ENCODE measurements around the gene MESD.

The MESD gene

DNA sequence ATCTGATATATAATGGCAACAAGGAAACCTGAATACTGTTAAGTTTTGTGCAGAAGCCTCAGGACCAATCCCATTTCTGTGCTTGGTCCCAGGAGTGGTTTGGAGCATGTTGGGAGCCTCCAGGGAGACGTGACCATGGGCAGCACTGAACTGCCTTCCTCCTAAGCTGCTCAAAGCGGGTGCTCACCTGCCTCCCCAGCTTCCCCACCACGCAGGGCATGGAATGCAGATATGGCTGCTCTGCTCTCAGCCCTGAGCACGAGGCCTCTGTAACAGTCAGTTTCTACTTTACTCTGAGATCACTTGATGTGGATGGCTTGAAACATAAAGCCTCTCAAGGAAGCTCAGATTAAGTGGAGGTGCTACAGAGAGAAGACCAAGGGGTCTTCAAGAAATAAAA is 49.3 kb downstream of the MESD start:
- DNase-seq (ENCODE audit: low read depth in 2 of 2, low spot score in 1 of 2), result no peak

DNA sequence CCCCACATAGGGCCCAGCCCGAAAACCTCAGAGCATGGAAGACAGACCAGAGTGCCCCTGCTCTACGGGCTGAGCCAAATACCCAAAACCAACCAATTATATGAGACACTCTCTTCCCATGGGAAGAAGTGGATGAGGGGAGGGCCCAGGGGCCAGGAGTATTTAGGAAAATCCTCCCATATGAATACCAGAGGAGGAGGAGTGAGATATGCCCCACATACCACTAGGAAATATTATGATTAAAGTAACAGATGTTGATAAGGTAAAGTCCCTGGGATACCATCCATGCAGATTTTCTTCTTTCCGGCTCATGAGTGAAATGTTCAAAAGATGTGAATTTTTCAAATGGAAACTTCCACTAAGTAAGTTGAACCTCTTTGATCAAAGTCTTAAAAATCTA is 50.4 kb downstream of the MESD start:
- DNase-seq (ENCODE audit: low read depth in 2 of 2, low spot score in 1 of 2), result no peak

DNA sequence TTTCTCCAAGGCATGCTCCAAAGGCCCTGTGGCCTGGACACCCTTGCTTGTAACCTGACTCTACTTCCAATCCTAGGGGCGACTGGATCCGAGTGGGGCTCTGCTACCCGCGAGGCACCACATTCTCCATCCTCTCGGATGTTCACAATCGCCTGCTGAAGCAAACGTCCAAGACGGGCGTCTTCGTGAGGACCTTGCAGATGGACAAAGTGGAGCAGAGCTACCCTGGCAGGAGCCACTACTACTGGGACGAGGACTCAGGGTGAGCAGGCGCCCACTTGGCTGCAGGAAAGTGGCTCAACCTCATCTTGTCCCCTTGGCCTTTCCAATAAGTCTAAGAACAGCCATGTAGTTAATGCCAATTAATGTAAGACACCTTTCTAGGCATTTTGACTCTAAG is 51.9 kb downstream of the MESD start:
- no peak for DNase-seq (ENCODE audit: low read depth in 2 of 2, low spot score in 1 of 2)

DNA sequence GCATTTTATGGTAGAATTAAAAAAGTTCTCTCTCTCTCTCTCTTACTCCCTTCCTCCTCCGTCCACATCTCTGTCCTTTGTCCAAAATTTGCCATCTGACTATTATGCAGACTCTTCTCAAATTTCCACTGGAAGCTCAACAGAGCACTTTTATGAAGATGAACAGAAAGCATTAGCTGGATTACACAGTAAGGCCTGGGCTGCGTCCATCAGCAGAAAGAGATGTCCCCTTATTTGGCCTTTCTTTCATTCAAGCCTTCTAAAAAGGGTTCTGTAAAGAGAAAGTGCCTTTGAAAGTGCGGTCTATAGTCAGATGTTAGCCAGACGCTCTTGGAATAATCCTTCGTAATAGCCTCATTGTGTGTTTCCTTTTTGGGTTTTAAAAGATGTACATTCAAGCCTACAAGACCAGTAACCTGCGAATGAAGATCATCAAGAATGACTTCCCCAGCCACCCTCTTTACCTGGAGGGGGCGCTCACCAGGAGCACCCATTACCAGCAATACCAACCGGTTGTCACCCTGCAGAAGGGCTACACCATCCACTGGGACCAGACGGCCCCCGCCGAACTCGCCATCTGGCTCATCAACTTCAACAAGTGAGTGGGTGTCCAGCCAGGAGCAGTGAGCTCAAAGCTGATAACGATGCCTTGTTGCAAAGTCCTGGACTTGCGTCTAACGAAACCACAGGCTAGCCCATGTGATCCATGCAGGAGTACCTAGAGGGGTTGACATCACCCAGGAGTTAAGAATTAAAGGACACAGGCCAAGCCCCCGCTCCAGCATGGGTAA is 53.1 kb downstream of the MESD start:
- DNase-seq (ENCODE audit: low read depth in 2 of 2, low spot score in 1 of 2), result no peak

DNA sequence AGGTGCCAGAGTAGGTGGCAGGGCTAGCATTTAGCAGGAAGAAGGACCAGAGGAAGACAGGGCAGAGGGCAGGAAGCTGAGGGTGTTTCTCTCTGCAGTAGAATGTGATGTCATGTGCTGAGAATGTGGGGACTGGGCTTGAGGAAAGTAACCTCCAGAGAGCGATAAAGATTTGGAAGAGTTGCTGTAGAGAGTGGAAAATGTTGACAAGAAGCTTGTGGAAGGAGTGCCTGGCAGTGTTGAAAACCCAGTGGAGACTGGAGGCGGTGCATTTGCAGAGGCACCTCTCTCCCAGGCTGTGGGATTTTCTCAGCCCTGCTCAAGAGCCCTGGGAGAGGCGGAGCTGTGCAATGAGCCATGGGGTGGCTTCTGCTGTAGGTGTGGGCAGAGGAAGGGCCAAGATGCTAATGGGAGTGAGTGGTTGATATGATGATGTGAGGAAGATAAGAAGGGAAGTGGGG is 54.8 kb downstream of the MESD start:
- DNase-seq (ENCODE audit: low read depth in 2 of 2, low spot score in 1 of 2), result no peak

DNA sequence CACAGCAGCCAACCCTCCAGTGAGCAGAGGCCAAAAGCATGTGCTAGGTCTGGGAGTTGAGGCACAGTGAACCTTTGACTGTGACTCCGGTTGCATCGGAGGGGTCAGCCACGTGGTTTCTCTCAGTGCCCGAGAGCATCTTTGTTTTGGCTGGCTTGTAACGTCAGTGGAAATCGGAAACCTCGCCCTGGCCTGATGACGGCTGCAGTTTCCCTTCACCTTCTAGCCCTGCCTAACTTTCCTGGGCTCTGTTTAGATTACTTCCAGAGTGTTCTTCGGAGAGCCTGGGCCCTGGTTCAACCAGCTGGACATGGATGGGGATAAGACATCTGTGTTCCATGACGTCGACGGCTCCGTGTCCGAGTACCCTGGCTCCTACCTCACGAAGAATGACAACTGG is 56.6 kb downstream of the MESD start:
- DNase-seq (ENCODE audit: low read depth in 2 of 2, low spot score in 1 of 2), result no peak

DNA sequence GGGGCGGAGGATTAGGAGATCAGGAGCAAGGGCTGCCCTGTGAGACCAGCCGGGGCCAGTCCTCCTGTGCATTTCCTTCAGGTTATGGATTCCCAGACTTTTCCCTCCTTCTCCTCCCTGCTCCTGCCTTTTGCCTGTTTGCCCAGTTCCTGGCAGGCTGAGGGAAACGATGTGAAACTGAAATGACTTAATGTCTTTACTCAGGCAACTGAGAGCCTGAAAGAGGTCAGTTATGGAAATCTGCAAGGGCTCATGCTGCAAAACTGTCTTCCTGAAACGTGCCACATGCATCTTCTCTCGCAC is 57.2 kb downstream of the MESD start:
- no peak for DNase-seq (ENCODE audit: low read depth in 2 of 2, low spot score in 1 of 2)

DNA sequence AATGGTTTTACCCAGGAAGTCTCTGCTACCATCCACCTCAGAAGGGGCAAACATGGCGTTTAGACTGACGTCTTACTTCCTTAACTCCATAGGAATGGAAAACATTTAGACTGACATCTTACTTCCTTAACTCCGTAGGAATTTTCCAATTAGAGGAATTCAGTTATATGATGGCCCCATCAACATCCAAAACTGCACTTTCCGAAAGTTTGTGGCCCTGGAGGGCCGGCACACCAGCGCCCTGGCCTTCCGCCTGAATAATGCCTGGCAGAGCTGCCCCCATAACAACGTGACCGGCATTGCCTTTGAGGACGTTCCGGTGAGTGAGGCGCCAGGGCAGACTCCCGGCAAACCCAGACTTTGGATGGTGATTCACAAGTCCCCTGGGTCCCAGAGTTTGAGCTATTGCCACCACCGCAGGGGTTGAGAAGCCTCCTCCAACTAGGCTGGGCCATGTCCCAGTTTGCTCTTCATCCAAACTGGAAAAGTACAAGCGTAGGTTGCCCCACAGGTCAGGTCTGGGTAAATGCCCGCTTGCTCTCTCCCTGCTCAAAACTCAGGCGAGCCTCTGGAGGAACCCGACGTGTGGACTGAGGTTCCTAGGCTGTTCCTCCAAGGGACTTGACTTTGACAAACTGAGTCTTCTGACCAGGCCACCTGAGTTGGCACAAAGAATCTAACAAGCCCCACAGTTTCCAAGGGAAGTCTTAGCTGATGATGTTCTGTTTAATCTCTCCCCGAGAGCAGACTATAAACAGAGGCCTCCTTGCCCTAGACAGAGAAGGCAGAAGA is 57.7 kb downstream of the MESD start:
- no peak for DNase-seq (ENCODE audit: low read depth in 2 of 2, low spot score in 1 of 2)

DNA sequence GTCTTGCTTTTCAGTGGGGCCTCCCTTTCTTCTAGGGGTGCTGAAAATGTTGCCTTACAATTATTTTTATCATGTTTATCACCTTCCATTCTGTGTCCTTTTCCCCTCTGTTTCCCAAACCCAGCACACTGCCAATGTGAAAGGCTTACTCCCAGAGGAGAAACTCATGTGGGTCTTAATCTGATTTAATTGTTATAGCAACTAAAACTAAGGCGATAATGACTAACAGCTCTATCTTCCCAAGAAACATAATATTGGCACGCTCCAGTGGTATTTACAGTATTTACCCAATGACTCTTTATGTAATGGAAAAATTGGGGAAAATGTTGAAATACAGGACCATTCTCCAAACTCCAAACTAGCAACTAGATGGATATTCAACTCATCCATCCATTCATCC is 58.4 kb downstream of the MESD start:
- no peak for DNase-seq (ENCODE audit: low read depth in 2 of 2, low spot score in 1 of 2)

DNA sequence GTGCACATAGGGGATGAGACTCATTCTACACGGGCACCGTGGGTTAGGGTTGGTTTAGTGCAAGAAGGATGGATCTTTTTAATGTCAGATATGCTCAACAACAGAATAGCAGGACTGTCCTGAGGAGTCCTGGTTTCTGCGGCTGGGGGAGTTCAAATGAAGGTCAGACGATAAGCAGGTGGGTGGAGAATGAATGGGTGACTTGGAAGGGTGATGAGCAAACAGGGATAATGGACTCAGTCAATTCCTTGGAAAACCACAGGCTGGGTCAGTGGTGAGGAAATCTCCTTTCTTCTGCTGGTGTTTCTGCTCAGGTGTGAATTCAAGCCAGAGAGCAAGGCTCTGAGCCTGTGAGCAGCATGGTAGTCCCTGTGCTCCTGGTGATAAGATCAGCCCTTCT is 59.9 kb downstream of the MESD start:
- no peak for DNase-seq (ENCODE audit: low read depth in 2 of 2, low spot score in 1 of 2)

DNA sequence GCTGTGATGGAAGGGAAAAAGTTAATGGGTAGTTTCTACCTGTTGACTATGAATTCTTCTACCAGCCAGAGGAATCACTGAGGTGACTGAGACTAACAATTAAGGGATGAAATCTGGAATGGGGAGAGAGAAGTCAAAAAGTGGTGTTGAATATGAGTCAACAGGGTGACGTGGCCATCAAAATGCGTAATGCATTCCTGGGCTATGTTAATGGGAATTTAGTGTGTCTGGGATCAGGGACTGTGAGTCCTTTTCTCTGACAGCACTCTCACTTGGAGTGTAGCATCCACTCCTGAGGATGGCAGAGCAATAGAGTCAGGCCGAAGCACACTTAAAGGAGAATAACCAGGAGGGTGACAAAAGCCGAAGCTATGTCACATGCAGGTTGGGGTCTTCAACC is 60.4 kb downstream of the MESD start:
- no peak for DNase-seq (ENCODE audit: low read depth in 2 of 2, low spot score in 1 of 2)

DNA sequence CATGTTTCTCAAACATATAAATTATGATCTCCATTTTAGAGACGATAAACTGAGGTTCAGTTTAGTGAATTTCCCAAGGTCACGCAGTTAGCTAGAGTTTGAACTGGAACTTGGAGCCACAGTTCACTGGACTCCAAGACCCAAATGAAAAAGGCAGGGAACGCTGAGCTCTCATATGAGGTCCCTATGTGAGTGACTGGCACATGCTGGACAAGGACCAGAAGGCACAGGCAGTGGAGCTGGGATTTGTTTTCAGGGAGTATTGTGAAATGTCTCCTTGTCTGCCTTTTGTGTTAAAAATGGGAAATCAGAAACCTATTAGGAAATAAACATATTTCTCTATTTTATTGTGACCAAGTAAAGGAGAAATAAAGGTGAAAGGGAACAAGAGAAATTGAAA is 63.5 kb downstream of the MESD start:
- DNase-seq (ENCODE audit: low read depth in 2 of 2, low spot score in 1 of 2), result no peak

DNA sequence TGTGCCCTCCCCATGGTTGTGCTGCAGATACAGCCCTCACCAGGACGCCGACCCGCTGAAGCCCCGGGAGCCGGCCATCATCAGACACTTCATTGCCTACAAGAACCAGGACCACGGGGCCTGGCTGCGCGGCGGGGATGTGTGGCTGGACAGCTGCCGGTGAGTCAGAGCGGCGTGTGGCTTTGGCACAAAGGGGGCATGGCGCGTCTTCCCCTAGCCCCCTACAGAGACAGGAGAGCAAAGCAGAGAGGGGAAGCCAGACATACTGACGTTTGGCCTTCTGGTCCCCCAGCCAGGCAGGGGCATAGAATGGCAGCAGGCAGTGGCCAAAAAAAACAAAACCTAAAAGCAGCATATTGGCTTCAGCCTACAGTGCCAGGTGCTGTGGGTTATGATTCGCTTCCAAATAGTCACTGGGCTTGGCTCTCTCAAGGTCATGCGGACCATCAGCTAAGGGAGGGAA is 64.0 kb downstream of the MESD start:
- no peak for DNase-seq (ENCODE audit: low read depth in 2 of 2, low spot score in 1 of 2)

DNA sequence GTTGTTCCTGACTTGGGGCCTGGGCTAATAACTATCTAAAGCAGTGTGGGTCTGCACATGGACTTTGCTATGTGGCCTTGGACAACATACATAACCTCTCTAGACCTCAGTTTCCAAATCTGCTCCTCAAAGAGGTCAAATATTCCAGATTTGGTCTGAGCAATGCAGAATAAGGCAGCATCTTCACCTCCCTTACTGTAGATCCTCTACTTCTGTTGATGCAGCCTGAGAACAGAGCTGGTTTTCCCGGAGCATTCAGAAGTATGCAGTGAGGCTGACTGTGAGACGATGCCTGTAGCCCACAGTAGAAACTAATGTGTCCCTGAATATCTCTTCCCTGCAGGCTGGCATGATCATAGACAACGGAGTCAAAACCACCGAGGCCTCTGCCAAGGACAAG is 65.3 kb downstream of the MESD start:
- no peak for DNase-seq (ENCODE audit: low read depth in 2 of 2, low spot score in 1 of 2)

DNA sequence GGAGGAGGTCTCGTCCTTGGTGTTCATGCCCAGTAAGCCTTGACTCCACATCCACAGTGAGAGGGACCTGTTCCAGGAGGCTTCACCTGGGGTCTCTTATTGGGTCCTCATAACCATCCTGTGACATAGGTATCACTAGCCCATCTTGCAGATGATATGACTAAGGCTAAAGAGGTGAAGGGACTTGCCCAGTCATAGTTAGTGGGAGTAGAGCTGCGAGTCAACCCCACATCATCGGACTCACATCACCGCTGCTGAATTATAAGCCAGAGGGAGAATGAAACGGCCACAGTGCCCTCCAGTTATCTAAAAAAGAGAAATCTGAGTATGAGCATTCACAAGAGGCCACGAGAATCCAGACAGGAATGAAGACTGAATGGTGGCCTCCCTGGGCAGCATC is 66.0 kb downstream of the MESD start:
- DNase-seq (ENCODE audit: low read depth in 2 of 2, low spot score in 1 of 2), result no peak

DNA sequence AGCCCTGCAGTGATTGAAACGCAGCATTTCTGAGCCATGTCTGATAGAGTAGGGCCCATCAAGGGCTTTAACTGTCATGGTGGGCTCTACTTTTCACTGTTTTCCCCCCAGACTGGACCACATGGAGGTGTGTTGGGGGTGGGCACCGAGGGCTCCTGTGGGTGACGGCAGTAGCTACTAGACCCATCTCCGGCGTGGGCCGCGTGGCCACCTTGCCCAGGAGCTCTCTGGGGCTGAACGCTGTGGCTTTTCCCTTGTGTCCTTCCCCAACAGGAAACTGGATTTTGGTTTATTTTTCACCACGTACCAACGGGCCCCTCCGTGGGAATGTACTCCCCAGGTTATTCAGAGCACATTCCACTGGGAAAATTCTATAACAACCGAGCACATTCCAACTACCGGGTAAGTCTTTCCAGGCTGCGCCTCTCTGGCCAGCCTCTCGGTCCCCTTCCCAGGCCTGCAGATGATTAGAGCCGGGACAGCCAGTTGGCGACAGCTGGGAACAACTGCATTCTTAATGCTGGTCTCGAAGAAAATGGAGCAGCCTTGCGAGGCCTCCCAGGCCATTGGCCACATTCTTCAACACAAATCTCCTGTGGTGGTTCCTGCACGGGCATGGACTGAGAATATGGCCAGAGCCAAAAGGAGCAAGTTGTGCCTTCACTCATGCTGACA is 67.7 kb downstream of the MESD start:
- no peak for DNase-seq (ENCODE audit: low read depth in 2 of 2, low spot score in 1 of 2)

DNA sequence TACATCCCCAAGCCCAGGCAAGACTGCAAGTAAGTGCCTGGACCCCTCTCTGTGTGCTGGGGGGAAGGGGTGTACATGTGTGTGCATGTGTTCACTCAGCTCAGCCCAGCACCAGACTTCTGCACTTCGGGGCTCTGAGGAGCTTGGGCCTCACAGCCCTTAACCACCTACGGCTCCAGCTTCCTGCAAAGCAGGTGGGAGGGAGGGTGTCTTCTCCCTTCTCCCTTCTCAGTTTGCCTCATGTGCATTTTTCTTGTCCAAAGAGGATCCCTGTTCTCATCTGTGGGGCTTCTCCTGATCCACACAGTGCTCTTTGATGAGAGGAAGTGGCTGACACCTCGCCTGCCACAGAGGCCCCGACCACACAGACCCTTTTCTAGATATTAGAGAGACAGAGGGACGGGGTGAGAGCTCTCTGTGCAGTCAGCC is 69.3 kb downstream of the MESD start:
- no peak for DNase-seq (ENCODE audit: low read depth in 2 of 2, low spot score in 1 of 2)

DNA sequence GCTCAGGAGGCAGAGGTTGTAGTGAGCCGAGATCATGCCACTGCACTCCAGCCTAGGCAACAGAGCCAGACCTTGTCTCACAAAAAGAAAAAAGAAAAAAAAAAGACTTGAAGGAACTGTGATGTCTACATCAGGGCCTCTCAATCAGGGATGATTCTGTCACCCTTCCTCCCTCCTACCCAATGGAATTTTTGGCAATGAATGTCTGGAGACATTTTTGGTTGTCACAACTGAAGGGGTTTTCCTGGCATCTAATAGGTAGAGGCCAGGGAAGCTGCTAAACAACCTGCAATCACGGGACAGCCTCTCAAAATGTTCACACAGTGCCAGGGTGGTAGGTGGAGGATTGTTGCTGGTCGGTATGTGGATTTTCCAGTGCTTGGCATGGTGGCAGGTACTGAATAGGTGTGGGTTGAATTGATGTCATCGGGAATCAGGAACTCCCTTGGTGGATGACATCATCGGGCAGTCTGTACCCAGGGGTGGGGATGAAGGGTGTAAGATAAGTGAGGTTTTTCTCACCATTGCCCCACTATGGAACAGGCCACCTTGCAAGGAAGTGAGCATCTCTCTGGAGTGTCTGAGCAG is 71.3 kb downstream of the MESD start:
- no peak for DNase-seq (ENCODE audit: low read depth in 2 of 2, low spot score in 1 of 2)

DNA sequence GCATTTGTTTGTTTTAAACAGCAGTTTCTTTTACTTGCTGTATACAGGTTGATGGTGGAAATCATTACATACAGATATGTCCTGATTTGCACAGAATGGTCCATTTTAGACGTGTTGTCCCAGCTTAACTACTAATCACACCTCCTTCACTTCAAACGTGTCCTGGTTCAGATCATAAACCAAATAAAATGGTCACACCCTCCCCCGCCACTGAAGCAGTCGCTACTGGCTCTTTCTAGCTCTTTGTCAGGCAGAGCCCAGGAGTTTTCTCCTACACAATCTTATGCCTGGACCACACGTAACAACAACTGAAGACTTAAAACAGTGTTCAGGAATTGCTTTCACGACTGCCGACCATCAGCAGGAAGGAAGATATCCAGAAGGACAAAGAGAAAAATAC is 73.6 kb downstream of the MESD start:
- no peak for DNase-seq (ENCODE audit: low read depth in 2 of 2, low spot score in 1 of 2)

DNA sequence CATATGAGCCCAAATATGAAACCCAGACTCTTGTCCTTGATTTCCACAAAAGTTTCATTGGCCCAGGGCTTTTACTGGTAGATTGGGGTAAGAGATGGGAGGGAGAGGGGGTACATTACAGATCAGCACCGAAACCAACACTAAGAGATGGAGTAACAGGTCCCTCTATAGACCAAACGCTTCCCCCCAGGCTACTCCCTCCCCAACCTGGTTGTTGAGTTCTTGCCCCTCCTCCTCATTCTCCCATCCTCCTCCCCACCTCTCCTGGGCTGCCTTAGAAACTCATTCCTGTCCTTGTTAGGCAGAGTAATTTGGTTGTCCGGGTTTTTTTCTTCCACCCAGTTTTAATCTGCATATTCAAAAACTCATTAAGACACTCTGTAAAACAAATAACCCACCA is 74.1 kb downstream of the MESD start:
- DNase-seq (ENCODE audit: low read depth in 2 of 2, low spot score in 1 of 2), result no peak

DNA sequence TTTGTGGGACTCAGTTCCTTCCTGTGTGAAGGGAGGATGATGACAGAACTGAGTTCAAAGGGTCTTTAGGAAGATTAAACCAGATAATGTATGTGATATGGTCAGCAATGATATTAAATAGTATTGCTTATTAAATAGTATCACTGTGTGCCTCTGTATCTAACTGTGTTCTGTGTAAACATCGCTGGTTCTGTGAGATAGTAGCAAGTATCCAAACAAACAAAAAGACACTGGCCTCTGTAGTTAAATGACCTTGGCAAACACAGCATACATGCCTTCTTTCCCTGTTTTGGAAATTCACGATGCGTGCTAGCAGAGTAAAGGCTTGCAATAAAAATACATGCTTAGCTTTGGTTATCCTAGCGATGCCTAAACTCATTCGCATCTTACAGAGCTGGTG is 76.1 kb downstream of the MESD start:
- no peak for DNase-seq (ENCODE audit: low read depth in 2 of 2, low spot score in 1 of 2)

DNA sequence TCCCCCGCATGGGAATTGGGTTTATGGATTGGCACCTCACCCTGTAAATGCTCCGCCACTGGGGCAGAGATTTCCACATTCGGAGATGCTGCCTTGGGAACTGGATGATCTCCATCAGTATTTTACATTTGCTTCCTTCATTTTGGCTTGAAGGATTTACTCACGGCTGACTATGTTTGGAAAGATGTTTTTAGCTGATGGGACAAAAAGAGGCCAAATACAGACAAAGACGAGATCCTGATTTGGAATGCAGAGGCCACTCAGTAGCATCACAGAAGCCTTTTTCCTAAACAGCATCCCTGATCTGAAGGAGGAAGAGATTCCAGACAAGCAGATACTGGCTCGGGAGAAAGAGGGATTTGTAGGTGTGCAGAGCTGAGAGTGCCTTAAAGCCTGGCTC is 76.9 kb downstream of the MESD start:
- DNase-seq (ENCODE audit: low read depth in 2 of 2, low spot score in 1 of 2), result no peak

Measured in stimulated activated CD8-positive, alpha-beta memory T cell treated with anti-CD3 and anti-CD28 coated beads, Interleukin-4, amount 100 ng/mL, for 1 hour (primary cell).